ENCODE results near the gene KDM4C. TPM values are rescaled to one million over a fixed set of nuclear protein-coding genes. Genes with fewer than 3 reads are reported as not detected.
A peak's percentile ranks its signal among the peaks of the same experiment; 100 is the strongest.

KDM4C gene
- total and polyA plus RNA-seq, 2 of the 13 experiments (the other 11 are each of a cell fraction or from before 2014, with no cell fraction given) = 19.4 to 23.6 TPM

DNA sequence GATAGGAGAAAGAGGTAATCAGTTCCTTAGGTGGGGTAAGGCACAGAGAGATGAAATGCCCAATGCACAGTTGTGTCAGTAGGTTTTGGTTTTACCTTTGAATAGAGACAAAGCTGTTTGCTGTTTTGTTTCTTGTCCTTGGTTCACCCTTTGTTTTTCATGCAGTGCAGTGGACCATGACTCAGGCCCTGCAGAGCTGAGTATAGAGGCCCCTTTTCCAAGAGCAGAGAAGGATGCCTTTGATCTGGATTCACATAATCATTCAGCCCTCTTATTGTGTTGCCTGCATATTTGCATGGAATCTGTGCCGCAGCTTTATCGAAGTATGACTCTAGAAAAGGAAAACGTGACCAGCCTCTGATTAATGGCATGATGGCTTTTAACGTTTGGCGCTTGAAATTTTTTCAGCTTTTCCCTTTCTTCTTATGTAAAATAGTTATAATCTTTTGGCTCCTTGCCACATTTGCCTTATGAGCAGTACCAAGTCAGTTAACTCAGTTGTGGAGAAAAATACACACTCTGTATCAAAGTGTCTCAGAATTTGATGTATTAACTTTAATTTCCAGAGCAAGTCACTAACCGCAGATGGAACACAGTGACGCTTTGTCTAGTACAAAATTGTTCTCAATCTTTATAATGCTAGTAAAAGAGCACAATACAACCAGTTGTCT is 197.6 kb downstream of the KDM4C start (continued):
- TF ChIP-seq RNF2 (conservative IDR thresholded peaks at IDR 0.05; ENCODE audit: low read depth) = no peak
- peak; percentile 98 for TF ChIP-seq THRA (CRISPR knock-in tag; IDR thresholded peaks at IDR 0.05; ENCODE audit: borderline replicate concordance)
- peak; percentile 51; the same call in 1 of the 3 replicates for TF ChIP-seq MXI1 (IDR thresholded peaks at IDR 0.05; ENCODE audit: borderline replicate concordance, low read depth, low read length)
- no peak for TF ChIP-seq ZNF160 (CRISPR knock-in tag; IDR thresholded peaks at IDR 0.05)
- no peak for TF ChIP-seq SIX4 (CRISPR knock-in tag; IDR thresholded peaks at IDR 0.05)
- TF ChIP-seq RXRB (CRISPR knock-in tag; IDR thresholded peaks at IDR 0.05; ENCODE audit: borderline replicate concordance) = peak; percentile 97
- TF ChIP-seq ZNF12 (CRISPR knock-in tag; IDR thresholded peaks at IDR 0.05) = no peak
- TF ChIP-seq ZNF839 (CRISPR knock-in tag; IDR thresholded peaks at IDR 0.05; ENCODE audit: borderline replicate concordance) = no peak
- TF ChIP-seq MEF2D (CRISPR knock-in tag; IDR thresholded peaks at IDR 0.05) = peak; percentile 32; the same call in 1 of the 2 replicates
- TF ChIP-seq, protein P1, sequence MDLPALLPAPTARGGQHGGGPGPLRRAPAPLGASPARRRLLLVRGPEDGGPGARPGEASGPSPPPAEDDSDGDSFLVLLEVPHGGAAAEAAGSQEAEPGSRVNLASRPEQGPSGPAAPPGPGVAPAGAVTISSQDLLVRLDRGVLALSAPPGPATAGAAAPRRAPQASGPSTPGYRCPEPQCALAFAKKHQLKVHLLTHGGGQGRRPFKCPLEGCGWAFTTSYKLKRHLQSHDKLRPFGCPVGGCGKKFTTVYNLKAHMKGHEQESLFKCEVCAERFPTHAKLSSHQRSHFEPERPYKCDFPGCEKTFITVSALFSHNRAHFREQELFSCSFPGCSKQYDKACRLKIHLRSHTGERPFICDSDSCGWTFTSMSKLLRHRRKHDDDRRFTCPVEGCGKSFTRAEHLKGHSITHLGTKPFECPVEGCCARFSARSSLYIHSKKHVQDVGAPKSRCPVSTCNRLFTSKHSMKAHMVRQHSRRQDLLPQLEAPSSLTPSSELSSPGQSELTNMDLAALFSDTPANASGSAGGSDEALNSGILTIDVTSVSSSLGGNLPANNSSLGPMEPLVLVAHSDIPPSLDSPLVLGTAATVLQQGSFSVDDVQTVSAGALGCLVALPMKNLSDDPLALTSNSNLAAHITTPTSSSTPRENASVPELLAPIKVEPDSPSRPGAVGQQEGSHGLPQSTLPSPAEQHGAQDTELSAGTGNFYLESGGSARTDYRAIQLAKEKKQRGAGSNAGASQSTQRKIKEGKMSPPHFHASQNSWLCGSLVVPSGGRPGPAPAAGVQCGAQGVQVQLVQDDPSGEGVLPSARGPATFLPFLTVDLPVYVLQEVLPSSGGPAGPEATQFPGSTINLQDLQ (CRISPR knock-in tag; IDR thresholded peaks at IDR 0.05) = no peak
- no peak for TF ChIP-seq SSRP1 (CRISPR knock-in tag; IDR thresholded peaks at IDR 0.05)
- TF ChIP-seq, protein P2, sequence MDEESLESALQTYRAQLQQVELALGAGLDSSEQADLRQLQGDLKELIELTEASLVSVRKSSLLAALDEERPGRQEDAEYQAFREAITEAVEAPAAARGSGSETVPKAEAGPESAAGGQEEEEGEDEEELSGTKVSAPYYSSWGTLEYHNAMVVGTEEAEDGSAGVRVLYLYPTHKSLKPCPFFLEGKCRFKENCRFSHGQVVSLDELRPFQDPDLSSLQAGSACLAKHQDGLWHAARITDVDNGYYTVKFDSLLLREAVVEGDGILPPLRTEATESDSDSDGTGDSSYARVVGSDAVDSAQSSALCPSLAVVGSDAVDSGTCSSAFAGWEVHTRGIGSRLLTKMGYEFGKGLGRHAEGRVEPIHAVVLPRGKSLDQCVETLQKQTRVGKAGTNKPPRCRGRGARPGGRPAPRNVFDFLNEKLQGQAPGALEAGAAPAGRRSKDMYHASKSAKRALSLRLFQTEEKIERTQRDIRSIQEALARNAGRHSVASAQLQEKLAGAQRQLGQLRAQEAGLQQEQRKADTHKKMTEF (CRISPR knock-in tag; IDR thresholded peaks at IDR 0.05) = peak; percentile 76
- no peak for TF ChIP-seq NBN (conservative IDR thresholded peaks at IDR 0.05)
- no peak for TF ChIP-seq JARID2 (CRISPR knock-in tag; IDR thresholded peaks at IDR 0.05; ENCODE audit: insufficient replicate concordance)
- TF ChIP-seq ATF7 (IDR thresholded peaks at IDR 0.05) = no peak
- TF ChIP-seq ATF7 (CRISPR knock-in tag; IDR thresholded peaks at IDR 0.05) = no peak
- TF ChIP-seq, protein P3, sequence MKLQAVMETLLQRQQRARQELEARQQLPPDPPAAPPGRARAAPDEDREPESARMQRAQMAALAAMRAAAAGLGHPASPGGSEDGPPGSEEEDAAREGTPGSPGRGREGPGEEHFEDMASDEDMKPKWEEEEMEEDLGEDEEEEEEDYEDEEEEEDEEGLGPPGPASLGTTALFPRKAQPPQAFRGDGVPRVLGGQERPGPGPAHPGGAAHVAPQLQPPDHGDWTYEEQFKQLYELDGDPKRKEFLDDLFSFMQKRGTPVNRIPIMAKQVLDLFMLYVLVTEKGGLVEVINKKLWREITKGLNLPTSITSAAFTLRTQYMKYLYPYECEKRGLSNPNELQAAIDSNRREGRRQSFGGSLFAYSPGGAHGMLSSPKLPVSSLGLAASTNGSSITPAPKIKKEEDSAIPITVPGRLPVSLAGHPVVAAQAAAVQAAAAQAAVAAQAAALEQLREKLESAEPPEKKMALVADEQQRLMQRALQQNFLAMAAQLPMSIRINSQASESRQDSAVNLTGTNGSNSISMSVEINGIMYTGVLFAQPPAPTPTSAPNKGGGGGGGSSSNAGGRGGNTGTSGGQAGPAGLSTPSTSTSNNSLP (IDR thresholded peaks at IDR 0.05; ENCODE audit: low read depth, low read length) = peak; percentile 84
- no peak for TF ChIP-seq ZBTB21 (CRISPR knock-in tag; IDR thresholded peaks at IDR 0.05)
- TF ChIP-seq GPBP1L1 (CRISPR knock-in tag; IDR thresholded peaks at IDR 0.05) = no peak
- no peak for TF ChIP-seq ZNF251 (CRISPR knock-in tag; IDR thresholded peaks at IDR 0.05)
